AG10803 (cell line): ENCODE results near the gene FAM76B.

Experiments used
- DNase-seq: peaks from one replicate; pipeline ENCODE4 v3.0.0; 2010; ENCODE audit warnings: low read depth
- H3K4me3 ChIP-seq: 2 replicates; pipeline ENCODE4 v1.5.1; 2011; ENCODE audit warnings: mild to moderate bottlenecking, low read length, control low read depth
- CTCF ChIP-seq: conservative IDR thresholded peaks from 2 replicates; pipeline ENCODE4 v1.5.1; 2011; ENCODE audit warnings: mild to moderate bottlenecking, low read length, control low read depth, inconsistent platforms

FAM76B gene

GRCh38 chr11:95762534-95762933 lies 27.0 kb downstream of the FAM76B start:
- H3K4me3 ChIP-seq, result no peak overlapping the region
- peak; percentile 26 for DNase-seq
- TF ChIP-seq CTCF, result no peak

- no peak overlapping the region for H3K4me3 ChIP-seq
- no peak for TF ChIP-seq CTCF
- DNase-seq, result no peak
These were observed 28.6 kb downstream of the FAM76B start for GRCh38 chr11:95760941-95761340.

GRCh38 chr11:95751515-95751914 lies 38.1 kb downstream of the FAM76B start:
- no peak for DNase-seq
- TF ChIP-seq CTCF, result no peak
- H3K4me3 ChIP-seq, result no peak overlapping the region

DNA sequence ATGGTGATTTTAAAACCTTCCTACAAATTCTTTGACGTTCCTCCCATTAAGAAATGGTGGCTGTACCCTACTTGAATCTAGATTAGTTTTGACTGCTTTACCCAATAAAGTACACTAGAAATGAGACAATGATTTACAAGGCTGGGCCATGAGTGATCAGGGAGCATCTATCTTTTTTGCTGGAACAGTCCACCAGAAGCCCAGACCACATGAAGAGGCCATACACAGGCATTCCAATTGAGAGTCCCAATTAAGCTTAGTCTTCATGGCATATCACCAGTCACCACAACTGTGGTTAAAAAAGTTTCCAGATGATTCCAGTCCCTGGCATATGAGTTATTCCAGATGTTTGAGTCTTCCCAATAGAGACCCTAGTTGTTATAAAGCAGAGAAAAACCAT lies 39.5 kb downstream of the FAM76B start:
- no peak for TF ChIP-seq CTCF
- DNase-seq, result no peak
- H3K4me3 ChIP-seq, result no peak overlapping the region

GRCh38 chr11:95739108-95739938 lies 50.3 kb downstream of the FAM76B start:
- no peak for DNase-seq
- TF ChIP-seq CTCF, result 0 out of 2 replicates have a peak, but pooled peaks have one; percentile 17
- H3K4me3 ChIP-seq, result no peak overlapping the region

DNA sequence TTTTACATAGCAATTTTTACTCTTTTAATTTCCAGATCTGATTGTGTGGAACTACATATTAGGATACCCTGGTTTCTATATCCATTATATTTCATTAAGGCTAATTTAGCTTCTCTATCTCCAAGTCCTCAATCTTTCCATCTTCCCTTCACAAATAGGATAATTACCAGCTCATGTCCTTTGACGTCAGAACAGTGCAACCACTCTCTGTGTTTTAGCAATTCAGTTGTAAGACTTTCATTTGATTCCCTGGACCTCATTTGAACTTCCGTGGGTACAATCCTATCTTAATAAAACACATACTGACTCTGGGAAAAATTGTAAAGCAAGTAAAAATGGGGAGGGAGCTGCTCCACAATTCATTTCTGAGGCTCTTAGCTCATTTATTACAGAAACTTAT lies 52.8 kb downstream of the FAM76B start:
- no peak overlapping the region for H3K4me3 ChIP-seq
- peak; percentile 4 for DNase-seq
- no peak for TF ChIP-seq CTCF

- H3K4me3 ChIP-seq, result no peak overlapping the region
- DNase-seq, result no peak
- TF ChIP-seq CTCF, result no peak
These were observed 53.2 kb downstream of the FAM76B start for GRCh38 chr11:95736355-95736754.
